ENCODE results near the gene SLC22A23. TPM values are rescaled to one million over a fixed set of nuclear protein-coding genes. Genes with fewer than 3 reads are reported as not detected.

Gene SLC22A23
- total RNA-seq, 1 donor from 2014 or later: 14.6 TPM

DNA sequence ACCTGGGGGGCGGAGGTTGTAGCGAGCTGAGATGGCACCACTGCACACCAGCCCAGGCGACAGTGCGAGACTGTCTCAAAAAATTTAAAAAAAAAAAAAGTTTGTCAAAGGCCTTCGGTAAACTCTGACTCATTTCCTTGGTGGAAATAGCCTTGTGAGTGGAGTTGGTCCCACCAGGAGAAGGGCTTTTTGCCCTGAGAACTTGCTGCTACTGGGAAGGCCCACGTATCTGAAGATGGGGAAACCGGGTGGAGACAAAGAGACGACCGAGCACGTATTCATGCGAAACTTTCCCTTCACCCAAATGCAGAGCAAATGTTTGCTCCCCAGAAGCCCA is 51.7 kb downstream of the SLC22A23 start:
- peaks cover 27% of the 10 kb centered on the region for H3K4me1 Mint-ChIP-seq
- TF ChIP-seq, protein P1, sequence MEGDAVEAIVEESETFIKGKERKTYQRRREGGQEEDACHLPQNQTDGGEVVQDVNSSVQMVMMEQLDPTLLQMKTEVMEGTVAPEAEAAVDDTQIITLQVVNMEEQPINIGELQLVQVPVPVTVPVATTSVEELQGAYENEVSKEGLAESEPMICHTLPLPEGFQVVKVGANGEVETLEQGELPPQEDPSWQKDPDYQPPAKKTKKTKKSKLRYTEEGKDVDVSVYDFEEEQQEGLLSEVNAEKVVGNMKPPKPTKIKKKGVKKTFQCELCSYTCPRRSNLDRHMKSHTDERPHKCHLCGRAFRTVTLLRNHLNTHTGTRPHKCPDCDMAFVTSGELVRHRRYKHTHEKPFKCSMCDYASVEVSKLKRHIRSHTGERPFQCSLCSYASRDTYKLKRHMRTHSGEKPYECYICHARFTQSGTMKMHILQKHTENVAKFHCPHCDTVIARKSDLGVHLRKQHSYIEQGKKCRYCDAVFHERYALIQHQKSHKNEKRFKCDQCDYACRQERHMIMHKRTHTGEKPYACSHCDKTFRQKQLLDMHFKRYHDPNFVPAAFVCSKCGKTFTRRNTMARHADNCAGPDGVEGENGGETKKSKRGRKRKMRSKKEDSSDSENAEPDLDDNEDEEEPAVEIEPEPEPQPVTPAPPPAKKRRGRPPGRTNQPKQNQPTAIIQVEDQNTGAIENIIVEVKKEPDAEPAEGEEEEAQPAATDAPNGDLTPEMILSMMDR (conservative IDR thresholded peaks at IDR 0.05): no peak
- H3K36me3 Mint-ChIP-seq (ENCODE audit: low read depth): peaks cover 3% of the 10 kb centered on the region

DNA sequence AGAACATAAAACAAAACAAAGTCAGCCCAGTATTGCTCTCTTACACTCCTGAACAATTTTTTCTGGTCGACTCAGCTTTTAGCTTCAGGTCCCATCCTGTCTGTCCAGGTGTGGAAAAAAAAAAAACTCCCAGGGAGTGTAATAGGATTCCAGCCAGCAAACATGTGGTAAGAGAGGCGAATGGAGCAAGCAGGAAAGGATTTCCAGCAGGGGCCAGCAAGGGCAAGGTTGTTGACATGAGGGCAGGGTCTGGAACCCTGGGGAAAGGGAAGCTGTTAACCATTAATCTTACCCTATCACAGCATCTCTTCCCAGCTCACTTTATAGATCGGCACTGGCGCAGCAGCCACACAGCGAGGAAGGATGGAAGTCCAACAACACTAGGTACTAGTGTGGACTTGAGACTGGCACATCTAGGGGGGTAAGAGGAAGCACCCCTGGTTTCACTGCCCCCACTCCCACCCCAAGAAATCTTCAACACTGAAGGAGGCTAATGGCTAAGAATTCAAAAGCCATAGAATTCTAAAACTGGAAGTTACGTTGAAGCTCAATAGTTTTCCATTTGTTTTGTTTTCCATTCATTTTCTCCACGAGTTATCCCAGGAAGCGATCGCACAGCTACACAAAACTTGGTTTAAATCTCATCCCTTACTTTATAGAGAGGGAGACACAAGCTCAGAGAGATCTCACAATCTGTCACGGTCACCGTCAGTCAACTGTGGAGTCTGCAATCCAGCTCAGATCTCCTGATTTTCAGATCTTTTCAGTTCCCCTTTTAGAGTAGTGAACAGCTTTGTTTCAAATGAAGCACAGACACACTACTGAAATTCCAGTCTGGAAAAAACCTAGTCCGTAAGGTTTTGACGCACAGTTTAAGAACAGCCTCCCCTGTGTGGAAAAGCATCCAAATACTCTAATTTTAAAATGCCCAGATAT is 53.3 kb downstream of the SLC22A23 start:
- no peaks in the 10 kb centered on the region for H3K9me3 Mint-ChIP-seq
- TF ChIP-seq, protein P1 (conservative IDR thresholded peaks at IDR 0.05): no peak
- H3K27me3 Mint-ChIP-seq (ENCODE audit: low read depth): no peaks in the 10 kb centered on the region
- H3K4me3 Mint-ChIP-seq: no peak overlapping the region
- no peak for DNase-seq (ENCODE audit: low read depth, low spot score)
- H3K4me1 Mint-ChIP-seq: peaks cover 33% of the 10 kb centered on the region
- H3K27ac Mint-ChIP-seq (ENCODE audit: unreplicated experiment): no peak overlapping the region
- H3K36me3 Mint-ChIP-seq (ENCODE audit: low read depth): peaks cover 3% of the 10 kb centered on the region

More for the DNA sequence above, 51.7 kb downstream of the SLC22A23 start:
- H3K27ac Mint-ChIP-seq (ENCODE audit: unreplicated experiment): no peak overlapping the region
- no peaks in the 10 kb centered on the region for H3K9me3 Mint-ChIP-seq
- H3K27me3 Mint-ChIP-seq (ENCODE audit: low read depth): no peaks in the 10 kb centered on the region
- DNase-seq (ENCODE audit: low read depth, low spot score): no peak
- H3K4me3 Mint-ChIP-seq: no peak overlapping the region

DNA sequence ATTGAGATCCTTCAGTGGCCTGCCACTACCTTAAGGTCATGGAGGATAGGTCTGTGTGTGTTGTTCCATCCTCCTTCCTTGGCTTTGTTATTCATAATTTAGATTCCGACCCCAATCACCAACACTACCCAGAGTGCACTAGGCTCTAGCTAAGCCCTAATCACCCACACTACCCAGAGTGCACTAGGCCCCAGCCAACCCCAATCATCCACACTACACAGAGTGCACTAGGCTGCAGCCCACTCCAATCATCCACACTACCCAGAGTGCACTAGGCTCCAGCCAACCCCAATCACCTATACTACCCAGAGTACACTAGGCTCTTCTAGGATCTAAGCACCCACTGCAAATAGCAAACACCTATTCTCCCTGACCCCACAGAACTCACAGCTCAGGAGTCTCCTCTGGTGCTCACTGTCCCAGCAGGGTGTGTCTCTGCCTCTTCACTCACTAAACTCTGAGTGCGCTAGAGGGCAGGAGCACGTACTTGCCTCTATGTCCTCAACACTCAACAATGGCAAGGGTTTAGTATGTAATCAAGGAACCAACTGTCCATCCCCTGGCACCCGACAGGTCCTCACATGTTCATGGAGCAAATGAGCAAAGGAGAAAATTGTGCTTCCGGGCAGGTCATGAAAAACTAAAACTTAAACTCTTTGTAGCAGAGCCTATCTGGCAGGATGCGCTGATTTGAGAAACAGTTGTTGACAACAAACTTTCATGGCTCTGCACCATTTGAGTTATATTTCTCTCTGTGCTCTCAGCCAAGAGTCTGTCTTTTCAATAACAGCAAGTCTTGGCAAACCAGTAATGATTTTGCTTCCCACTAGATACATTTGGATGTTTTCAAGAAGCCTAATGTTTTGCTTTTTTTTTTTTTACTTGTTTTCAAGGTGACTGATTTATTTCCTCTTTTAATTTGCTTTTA is 54.3 kb downstream of the SLC22A23 start:
- TF ChIP-seq, protein P1 (conservative IDR thresholded peaks at IDR 0.05): no peak
- Mint-ChIP-seq H3K4me1 (peaks cover 42% of the 10 kb centered on the region), H3K4me3 (no peak overlapping the region), H3K36me3 (ENCODE audit: low read depth) (peaks cover 3% of the 10 kb centered on the region), H3K27ac (ENCODE audit: unreplicated experiment) (peak overlapping the region; percentile 79), H3K27me3 (ENCODE audit: low read depth) (no peaks in the 10 kb centered on the region), H3K9me3 (no peaks in the 10 kb centered on the region)
- no peak for DNase-seq (ENCODE audit: low read depth, low spot score)

DNA sequence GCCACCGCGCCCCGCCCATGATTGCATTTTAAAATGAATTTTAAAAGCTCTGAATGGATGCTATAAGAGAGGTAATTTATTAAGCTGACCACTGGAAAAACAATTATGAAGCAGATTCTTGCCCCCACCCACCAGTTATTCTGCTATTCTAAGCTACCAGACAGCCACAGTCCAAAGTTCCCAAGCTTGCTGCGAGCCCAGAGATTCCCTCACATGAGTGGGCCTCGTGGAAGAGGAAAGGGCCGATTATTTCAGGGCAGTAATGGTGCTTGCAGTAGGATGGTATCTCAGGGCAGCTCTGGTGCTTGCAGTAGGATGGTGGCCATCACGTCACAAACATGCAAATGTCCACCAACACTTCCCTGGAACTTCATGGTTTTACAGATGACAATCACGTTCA is 56.7 kb downstream of the SLC22A23 start:
- Mint-ChIP-seq H3K36me3 (ENCODE audit: low read depth) (peaks cover 3% of the 10 kb centered on the region), H3K9me3 (no peaks in the 10 kb centered on the region), H3K4me1 (peaks cover 39% of the 10 kb centered on the region), H3K4me3 (no peak overlapping the region), H3K27me3 (ENCODE audit: low read depth) (no peaks in the 10 kb centered on the region), H3K27ac (ENCODE audit: unreplicated experiment) (no peak overlapping the region)
- TF ChIP-seq, protein P1 (conservative IDR thresholded peaks at IDR 0.05): no peak
- no peak for DNase-seq (ENCODE audit: low read depth, low spot score)
